RKO (cell line): ENCODE data around the gene MOAP1.
"Not testable (repeated sequence)": the region's sequence is repeated elsewhere in the genome, so short reads cannot be mapped to it uniquely, and the experiment has no call there.

ENCODE experiments used
- DNase-seq: peaks from one replicate; pipeline ENCODE4 v3.0.0-alpha.2; 2016; ENCODE audit warnings: low spot score

MOAP1 gene, protein sequence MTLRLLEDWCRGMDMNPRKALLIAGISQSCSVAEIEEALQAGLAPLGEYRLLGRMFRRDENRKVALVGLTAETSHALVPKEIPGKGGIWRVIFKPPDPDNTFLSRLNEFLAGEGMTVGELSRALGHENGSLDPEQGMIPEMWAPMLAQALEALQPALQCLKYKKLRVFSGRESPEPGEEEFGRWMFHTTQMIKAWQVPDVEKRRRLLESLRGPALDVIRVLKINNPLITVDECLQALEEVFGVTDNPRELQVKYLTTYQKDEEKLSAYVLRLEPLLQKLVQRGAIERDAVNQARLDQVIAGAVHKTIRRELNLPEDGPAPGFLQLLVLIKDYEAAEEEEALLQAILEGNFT

DNA sequence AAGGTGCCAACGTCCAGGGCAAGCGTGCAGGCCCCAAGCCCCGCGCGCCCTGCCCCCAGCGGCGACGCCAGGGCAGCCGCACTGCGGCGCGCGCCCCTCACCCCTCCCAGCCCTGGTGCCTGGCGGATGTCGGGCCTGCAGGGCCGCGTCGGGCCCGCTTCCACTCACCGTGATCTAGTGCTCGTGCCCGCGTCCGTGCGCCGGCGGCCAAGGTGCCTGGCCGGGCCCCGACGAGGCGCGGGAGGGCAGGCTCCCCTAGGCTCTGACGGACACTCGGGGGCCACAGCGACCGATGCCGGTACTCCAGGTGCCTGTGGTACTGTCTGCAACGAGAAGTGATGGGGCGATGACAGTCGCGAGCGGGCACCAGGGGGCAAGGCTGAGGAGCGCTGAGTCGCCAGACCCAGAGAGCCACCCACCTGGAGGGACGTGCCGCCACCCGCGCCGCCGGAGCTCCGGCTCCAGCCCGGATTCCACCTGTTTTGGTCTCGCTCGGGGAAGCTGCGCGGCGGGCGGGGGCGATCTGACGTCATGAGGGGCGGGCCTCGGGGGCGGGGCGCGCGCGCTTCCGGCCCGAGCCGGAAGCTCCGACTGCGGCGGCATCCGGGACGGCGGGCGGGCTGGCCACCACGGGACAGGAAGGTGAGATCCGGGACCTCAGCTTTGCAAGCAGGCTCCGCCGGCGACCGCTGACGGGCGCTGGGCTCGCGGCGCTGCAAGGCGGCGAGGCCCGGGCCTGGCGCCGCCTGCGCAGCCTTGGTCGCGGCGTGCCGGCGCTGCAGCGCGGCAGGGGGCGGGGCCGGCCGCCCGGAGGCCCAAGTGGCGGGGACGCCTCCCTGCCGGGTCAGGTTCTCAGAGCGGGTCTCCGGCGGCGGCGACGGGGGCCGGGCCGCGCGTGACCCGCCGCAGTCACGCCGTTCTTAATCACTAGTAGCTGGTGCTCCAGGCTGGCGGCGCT, at the start of gene MOAP1, which contains the start of gene LYSET:
MOAP1 (minus strand) TSS at position 507 of the 958 bp plus-strand sequence. CDS start 655 bp downstream, outside the sequence.
LYSET (plus strand) TSS at position 927 of the 958 bp plus-strand sequence. CDS start 89 bp downstream, outside the sequence.
- DNase-seq, result peak; percentile 88

DNA sequence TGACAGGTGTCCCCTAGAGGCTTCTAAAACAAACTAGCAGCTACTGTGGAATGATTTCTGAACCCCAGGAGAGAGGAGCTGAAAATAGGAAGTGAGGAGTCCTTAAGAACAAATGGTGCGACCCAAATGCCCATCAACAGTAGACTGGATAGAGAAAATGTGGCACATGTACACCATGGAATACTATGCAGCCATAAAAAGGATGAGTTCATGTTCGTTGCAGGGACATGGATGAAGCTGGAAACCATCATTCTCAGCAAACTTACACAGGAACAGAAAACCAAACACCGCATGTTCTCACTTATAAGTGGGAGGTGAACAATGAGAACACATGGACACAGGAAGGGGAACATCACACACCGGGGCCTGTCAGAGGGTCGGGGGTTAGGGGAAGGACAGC, 48.4 kb upstream of the MOAP1 start:
- DNase-seq, result not testable (repeated sequence)

DNA sequence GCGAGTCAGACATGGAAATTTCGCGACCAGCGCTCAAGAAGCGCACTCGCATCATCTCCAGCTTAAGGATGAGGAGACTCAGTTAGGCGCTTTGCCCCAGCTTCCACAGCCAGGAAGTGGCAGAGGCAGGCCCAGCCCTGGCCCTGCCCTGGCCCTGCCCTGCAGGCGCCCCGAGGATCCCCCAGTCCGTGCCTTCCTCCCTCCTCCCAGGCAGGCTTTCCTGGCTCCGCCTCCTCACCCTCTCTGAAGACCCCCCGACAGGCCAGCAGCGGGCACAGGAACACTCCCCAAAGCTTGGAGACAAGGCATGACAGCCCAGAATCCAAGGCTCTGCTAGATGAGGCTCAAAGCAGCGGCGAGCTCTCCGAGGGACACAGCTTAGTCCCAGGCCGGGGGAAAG, 47.5 kb upstream of the MOAP1 start:
- no peak for DNase-seq

DNA sequence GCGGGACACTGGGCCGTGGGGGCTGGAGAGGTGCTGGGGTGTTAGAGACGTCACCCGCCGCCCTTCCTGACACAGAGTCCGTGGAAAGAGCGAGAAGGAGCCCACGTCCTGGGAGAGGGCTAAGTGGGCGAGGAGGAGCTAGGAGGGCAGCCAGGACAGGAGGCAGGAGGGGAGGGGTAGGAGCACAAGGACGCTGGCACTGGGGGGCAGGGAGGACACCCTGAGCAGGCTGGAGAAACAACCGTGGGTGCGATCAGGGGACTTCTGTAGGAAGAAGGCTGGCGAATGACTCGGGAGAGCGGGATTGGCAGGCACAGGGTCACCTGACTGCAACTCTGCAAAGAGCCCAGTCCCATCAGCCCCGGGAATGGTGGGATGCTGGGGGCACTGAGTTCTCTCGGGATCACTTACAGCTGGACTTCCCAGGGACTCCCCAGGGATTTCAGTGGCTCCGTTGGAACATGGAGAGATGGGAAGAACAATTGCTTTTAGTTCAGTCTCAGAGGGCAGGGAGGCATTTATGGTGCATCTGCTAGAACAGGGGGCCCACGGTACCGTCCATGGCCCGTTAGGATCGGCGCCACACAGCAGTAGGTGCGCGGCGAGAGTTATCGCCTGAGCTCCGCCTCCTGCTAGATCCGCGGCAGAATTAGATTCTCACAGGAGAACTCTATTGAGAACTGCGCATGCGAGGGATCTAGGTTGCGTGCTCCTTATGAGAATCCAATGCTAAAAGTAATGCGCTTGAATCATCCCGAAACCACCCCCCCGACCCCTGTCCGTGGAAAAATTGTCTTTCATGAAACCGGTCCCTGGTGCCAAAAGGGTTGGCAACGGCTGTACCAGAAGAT, 46.7 kb upstream of the MOAP1 start:
- no peak for DNase-seq

DNA sequence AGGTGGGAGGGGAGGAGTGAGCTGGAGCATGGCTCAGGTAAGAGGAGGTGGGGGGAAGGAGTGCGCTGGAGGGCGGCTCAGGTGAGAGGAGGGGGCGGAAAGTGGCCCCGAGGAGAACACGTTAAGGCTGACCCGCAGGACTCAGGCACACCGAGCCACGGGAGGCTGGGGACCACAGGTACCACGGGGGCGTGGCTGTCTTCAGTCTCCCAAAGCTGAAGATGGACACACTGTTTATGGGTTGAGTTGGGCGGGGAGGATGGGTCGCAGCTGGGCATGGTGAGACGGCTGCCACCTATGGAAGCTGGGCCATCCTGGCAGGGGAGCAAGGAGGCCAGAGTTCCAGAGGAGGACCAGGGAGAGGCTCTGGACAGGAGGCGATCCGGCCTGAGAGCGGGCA, 45.8 kb upstream of the MOAP1 start:
- no peak for DNase-seq

DNA sequence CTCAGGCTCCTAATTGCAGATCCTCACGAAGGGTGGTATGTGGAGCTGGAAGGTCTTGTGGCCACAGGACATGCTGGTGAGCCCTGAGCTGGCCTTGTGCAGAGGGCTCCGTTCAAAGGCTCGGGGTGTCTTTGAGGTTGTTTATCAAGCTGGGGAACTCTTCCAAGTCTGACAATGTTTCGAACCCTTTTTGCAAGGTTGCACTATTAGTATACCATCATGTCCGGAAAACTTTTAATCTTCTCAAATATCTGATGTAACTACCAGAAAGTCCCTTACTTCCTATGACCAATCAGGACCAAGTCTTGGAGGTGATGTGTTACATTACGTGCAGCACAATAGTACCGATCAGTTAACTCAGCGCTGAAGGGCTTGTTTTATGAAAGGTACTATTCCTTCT, 43.9 kb upstream of the MOAP1 start:
- DNase-seq, result no peak

DNA sequence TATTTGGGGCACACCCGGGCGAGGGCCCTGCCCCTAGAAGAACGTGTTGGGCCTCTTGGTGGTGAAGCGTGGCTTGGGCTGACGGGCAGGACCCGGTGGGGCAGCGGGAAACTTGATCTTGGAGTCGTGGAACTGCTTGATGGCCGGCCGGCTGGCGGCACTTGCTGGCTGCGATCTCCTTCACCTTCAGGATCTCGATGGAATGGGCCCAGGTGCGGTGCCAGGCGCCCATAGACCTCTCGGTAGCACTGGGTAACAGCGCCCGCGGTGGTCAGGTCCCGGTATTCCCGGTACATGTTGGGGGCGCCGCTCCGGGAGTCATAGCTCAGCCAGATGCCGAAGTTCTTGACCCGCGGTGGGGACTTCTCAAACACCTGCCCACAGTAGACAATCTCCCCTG, 38.9 kb upstream of the MOAP1 start:
- no peak for DNase-seq

DNA sequence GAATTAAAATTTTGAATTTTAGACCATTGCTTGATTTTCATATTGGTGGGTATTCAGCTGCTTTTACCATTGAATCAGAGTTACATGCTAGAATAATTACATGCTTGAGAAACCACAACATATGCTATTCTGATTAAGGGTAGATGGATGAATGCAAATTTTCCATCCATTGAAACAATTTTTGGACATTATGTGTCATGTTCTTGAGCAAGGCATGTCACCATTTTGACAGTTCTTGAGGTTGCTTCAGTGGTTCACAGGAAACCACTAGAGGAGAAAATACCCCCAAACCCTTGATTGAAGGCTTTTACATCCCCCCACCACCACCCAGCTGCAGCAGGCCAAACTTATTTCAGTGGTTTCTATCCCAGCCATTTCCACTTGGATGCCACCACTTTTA, 35.8 kb upstream of the MOAP1 start:
- DNase-seq, result no peak

DNA sequence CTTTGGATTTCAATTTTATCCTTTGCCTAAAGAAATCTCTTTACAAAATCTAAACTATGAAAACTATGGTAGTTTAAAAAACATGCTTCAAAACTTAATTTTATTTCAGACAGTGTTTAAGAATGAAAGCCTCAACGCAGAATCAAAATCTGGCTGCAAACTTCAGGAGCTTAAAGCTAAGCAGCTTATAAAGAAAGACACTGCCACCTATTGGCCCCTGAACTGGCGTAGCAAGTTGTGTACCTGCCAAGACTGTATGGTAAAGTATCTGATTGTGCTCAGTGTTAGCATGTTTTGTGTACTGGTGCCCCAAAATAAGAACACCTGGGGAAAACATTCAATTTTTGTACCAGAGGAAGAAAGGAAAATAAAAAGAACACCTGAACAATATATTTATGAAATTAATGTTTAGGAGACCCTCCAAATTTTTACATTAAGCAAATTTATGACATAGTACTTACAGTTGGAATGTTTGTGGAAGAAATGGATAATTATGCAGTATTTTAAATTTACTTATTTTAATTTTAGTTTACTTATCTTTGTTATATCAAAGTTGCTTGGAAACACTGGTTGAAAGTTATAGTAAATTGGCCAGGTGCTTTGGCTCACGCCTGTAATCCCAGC, 34.5 kb upstream of the MOAP1 start:
- peak; percentile 71 for DNase-seq

DNA sequence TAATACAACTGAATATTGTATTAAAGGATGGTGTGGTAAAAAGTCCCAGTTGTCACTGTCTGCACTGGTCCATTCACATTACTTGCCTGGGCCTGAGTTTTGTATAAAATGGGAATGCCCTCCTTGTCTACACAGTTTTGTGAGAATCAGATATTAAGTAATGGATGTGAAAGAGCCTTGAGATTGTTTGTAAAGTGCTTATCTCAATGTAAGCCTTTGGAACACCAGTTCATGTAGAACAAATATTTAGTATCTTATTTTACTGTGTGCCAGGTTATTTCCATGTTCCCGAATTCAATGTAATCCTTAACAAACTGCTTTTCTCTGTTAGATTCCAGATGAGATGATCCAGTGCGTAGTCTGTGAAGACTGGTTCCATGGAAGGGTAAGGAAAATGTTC, 29.9 kb upstream of the MOAP1 start:
- no peak for DNase-seq

DNA sequence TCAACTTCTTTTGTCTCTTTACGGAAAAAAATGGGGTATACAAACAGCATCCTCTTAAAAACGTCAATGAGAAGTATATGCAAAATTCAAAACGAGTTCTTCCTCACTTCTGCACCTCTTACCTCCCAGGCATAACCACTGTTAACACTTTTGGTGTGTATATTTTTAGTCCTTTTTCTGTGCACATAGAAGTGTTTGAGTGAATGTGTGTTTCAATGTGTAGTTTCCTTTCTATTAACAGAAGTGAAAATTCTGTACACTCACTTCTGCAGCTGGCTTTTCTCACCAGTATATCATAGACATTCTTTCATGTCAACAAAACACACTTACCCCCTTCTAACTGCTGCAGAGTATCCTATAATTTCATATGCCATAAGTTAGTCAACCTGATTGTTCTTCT, 27.7 kb upstream of the MOAP1 start:
- no peak for DNase-seq

DNA sequence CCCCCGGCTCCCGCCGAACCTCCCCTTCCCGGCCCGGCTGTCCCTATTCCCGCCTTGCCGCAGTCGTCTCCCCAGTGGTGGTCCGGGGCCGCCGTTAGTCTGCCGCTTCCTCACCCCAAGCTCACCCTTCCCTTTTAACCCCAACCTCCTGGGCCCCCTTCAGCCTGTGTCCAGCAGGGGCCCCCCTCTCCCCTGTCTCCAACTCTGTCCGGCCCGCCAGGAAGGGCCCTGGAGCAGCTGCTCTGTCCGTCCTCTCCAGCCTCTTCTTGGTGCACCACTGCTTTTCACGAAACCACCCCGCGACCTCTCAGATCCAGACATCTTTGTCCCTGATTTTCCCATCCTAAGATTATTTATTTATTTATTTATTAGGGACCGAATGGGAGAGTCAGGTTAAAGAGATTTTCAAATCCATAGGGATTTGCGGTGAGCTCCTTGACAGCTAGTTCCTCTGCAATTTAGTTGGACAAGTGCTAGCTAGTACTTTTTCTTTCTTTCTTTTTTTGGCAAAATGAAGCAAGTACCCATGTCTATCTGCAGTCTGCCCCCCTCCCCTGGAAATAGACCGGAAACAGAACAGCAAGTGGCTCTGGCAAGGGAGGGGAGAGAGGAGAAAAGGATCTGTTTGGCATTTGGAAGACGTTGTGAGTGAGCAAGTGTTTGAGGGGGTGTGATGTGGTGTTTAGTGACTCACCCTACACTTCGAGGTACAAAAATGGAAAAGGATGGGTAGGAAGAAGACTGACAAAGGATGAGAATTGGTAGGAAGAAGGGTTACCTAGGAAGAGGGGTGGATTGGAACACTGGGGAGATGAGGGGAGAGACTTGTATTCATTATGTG, 23.0 kb upstream of the MOAP1 start:
- peak; percentile 89 for DNase-seq

DNA sequence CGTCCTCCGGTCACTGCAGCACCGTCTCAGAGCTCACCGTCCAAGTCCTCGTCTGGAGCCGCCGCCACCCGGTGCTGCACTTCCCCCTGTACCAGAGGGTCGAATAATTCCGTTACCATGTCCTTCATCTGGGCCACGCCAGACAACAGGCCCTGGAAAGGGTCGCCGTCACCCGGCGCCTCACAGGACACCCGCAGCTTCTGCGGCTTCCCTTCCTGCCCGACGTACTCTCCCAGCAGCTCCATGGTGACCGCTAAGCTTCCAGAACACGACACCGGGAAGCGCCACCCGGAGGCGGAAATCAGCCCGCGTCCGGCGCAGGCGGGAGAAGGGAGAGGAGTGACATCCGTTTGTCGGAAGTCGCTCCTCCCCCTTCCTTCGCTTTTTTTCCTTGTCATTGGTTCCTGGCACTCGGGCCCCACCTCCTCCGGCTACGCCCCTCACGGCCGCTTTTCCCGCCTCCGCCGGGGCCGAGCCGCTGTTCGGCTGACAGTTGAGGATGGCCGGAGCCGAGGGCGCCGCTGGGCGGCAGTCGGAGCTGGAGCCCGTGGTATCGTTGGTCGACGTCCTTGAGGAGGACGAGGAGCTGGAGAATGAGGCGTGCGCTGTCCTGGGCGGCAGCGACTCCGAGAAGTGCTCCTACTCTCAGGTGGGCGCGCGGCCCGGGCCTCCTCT, 22.2 kb upstream of the MOAP1 start, which contains the start of the genes GON7 and UBR7:
GON7 (minus strand) TSS at position 273 of the 675 bp plus-strand sequence; CDS start at position 245, 28 bp downstream.
UBR7 (plus strand) TSS at position 464 of the 675 bp plus-strand sequence; CDS start at position 500, 36 bp downstream.
- DNase-seq, result peak; percentile 98

DNA sequence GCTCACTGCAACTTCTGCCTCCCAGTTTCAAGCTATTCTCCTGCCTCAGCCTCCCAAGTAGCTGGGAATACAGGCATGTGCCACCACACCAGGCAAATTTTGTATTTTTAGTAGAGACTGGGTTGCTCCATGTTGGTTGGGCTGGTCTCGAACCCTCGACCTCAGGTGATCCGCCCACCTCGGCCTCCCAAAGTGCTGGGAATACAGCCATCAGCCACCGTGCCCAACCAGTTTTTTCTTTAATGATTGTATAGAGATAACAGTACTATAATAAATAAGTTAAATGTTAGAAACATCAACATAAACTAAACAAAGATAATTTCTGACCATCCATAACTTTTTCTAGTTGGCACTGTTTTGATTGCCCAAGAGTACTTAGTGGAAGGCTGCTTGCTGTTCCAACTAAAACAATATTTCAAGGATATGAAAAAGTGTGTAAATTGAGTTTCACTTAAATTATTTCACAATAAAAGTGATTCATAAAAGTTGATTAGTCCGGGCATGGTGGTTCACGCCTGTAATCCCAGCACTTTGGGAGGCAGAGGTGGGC, 16.5 kb upstream of the MOAP1 start:
- no peak for DNase-seq

DNA sequence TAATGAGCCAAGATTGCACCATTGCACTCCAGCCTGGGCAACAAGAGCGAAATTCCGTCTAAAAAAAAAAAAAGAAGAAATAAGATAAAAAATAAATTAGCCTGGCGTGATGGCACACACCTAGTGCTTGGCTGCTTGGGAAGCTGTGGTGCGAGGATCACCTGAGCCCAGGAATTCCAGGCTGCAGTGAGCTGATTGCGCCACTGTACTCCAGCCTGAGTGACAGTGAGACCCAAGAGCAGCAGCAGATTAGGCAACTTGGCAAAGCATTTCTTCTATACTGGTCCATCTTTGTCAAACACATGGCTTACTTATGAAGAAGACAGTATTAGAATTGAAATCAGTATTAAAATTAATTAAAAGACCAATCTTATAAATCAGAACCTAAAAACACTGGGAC, 15.9 kb upstream of the MOAP1 start:
- no peak for DNase-seq

DNA sequence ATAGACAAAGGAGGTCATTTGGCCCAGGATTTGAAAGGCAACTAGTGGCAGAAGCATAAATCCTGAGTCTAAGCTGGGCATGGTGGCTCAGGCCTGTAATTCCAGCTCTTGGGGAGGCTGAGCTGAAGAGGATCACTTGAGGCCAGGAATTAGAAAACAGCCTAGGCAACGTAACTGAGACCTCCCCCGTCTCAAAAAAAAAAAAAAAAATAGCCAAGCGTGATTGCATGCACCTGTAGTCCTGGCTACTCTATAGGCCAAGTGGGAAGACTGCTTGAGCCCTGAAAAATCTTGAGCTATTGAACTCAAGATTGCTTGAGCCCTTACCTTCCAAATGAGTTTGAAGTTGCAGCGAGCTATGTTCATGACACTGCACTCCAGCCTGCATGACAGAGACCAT, 14.3 kb upstream of the MOAP1 start:
- no peak for DNase-seq

DNA sequence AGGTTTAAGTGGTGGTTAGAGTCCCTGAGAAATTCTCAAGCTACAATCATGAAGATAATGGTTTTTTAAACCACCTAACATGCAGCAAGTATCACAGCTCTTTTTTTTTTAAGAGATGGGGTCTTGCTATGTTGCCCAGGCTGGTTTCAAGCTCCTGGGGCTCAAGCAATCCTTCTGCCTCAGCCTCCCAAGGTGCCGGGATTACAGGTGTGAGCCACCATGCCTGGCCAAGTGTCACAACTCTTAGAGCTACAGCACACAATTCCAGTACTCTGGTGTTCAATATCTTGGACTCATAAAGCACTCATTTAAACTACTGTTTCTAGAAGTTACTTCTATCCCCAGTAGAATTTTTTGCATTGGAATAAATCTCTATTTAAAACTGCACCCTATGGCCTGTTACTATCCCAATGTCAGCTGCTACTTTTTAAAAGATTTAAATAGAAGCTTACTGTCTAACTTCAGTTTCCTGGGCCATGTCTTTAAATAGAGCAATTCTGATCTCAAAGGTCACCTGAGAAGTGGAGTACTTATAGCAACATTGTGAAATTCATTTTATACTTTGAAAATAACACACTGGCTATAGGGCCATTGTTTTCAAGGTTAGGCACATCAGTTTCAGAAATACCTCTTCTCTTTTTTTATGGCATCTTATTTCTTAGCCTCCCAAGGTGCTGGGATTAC, 10.8 kb upstream of the MOAP1 start:
- no peak for DNase-seq

DNA sequence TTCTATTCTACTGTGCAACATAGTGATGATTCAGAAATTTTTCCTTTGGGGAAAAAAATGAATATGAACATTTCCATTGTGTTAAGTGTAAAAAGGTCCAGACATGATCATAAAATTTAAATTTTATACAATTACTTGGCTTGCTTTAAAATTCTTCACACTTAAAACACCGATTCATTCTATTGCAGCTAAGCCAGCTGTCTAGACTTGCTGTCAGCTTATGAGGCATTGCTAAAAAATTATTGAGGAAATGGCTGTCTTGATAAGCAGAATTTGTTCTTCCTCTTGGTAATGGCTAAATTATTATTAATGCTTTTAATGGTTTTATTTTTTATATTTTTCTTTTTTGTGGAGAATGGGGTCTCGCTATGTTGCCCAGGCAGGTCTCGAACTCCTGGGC, 2.3 kb upstream of the MOAP1 start:
- no peak for DNase-seq

DNA sequence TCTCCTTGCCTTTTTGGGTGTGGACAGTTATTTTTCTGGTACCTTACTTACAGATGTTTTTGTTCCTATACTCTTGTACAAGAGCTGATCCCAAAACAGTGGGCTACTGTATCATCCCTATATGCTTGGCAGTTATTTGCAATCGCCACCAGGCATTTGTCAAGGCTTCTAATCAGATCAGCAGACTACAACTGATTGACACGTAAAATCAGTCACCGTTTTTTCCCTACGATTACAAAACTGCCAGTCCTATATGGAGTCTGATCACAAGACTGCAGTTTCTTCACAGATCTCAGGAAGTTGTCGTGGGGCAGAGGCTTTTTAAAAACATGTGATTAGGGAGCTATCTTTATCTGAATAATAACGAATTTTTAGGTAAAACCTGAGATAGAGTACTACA, 1.8 kb upstream of the MOAP1 start:
- no peak for DNase-seq
